GM23338 (cell line): ENCODE measurements around the gene NAA16. TPM values are rescaled to one million over a fixed set of nuclear protein-coding genes. Genes with fewer than 3 reads are reported as not detected.

Source experiments
- ATAC-seq: fragments of 200-7000 bp; cut with Tn5 transposase; 3 replicates; pipeline ENCODE4 v1.9.1; 2020
- DNase-seq: peaks from one replicate; pipeline ENCODE4 v3.0.0-alpha.2; 2015; ENCODE audit warnings: low spot score
- H2AFZ ChIP-seq: fragments of 200-600 bp; sonication (generic); 2 replicates; pipeline ENCODE4 v1.8.0; 2016; ENCODE audit warnings: antibody characterized with exemption, mild to moderate bottlenecking, moderate library complexity
- H3F3A ChIP-seq: fragments of 200-600 bp; sonication (generic); replicated peaks from 2 replicates; pipeline ENCODE4 v1.8.0; 2017; ENCODE audit warnings: antibody characterized with exemption, mixed run types, low read depth
- H3K27ac ChIP-seq: fragments of 200-600 bp; sonication (generic); 2 replicates; pipeline ENCODE4 v1.6.1; 2016; ENCODE audit warnings: low read depth
- H3K27me3 ChIP-seq: fragments of 200-600 bp; sonication (generic); 2 replicates; pipeline ENCODE4 v1.8.0; 2016; ENCODE audit warnings: mild to moderate bottlenecking, mixed run types, moderate library complexity; ENCODE audit not compliant: insufficient read depth
- H3K36me3 ChIP-seq: fragments of 200-600 bp; sonication (generic); 2 replicates; pipeline ENCODE4 v1.8.0; 2016; ENCODE audit warnings: mild to moderate bottlenecking; ENCODE audit not compliant: insufficient read depth
- H3K4me1 ChIP-seq: fragments of 200-600 bp; sonication (generic); 2 replicates; pipeline ENCODE4 v1.8.0; 2016; ENCODE audit warnings: mild to moderate bottlenecking, moderate library complexity; ENCODE audit not compliant: insufficient read depth
- H3K4me2 ChIP-seq: fragments of 200-600 bp; sonication (generic); 2 replicates; pipeline ENCODE4 v1.7.1; 2017; ENCODE audit warnings: mixed run types
- H3K4me3 ChIP-seq: fragments of 200-600 bp; sonication (generic); 2 replicates; pipeline ENCODE4 v1.6.1; 2016; ENCODE audit warnings: mixed run types
- H3K79me2 ChIP-seq: fragments of 200-600 bp; sonication (generic); replicated peaks from 2 replicates; pipeline ENCODE4 v1.8.0; 2017; ENCODE audit warnings: mild to moderate bottlenecking; ENCODE audit not compliant: insufficient read depth
- H3K9me2 ChIP-seq: fragments of 200-600 bp; sonication (generic); 2 replicates; pipeline ENCODE4 v1.8.0; 2017; ENCODE audit not compliant: insufficient read depth
- H4K20me1 ChIP-seq: fragments of 200-600 bp; sonication (generic); replicated peaks from 2 replicates; pipeline ENCODE4 v1.8.0; 2017; ENCODE audit warnings: mild to moderate bottlenecking; ENCODE audit not compliant: insufficient read depth
- H3K27ac Mint-ChIP-seq: 2 replicates; pipeline ENCODE4 v1.8.0; 2020; ENCODE audit warnings: inconsistent platforms, mild to moderate bottlenecking, moderate library complexity, mixed read lengths
- H3K27me3 Mint-ChIP-seq: 3 replicates; pipeline ENCODE4 v1.8.0; 2022; ENCODE audit warnings: low read depth, mild to moderate bottlenecking, moderate library complexity, mixed read lengths, inconsistent platforms; ENCODE audit not compliant: insufficient read depth, poor library complexity
- H3K36me3 Mint-ChIP-seq: 3 replicates; pipeline ENCODE4 v1.8.0; 2021; ENCODE audit warnings: low read depth, mild to moderate bottlenecking, inconsistent platforms, moderate library complexity, mixed read lengths
- H3K4me1 Mint-ChIP-seq: 3 replicates; pipeline ENCODE4 v1.8.0; 2020; ENCODE audit warnings: mild to moderate bottlenecking, inconsistent platforms, mixed read lengths
- H3K4me3 Mint-ChIP-seq: 3 replicates; pipeline ENCODE4 v1.8.0; 2021; ENCODE audit warnings: moderate library complexity, mild to moderate bottlenecking, inconsistent platforms, mixed read lengths
- H3K9me3 Mint-ChIP-seq: 3 replicates; pipeline ENCODE4 v1.8.0; 2020; ENCODE audit warnings: moderate library complexity, mild to moderate bottlenecking, inconsistent platforms, mixed read lengths
- CREB1 ChIP-seq: fragments of 250-450 bp; sonication (Bioruptor Pico); IDR thresholded peaks from 2 replicates; pipeline ENCODE4 v1.5.0; 2020; ENCODE audit warnings: low read depth, mild to moderate bottlenecking, moderate library complexity
- CTCF ChIP-seq, 2 experiments: fragments of 200-600 bp in 1 of 2; sonication (generic) in 1 of 2; conservative IDR thresholded peaks; 2 replicates each; pipeline versions ENCODE4 v1.5.1 to v1.6.1; 2016 to 2017; ENCODE audit warnings: antibody characterized with exemption in 2 of 2, low read depth in 2 of 2, mild to moderate bottlenecking in 2 of 2, moderate library complexity in 1 of 2
- ETS1 ChIP-seq: IDR thresholded peaks from 2 replicates; pipeline ENCODE4 v1.6.1; 2016; ENCODE audit warnings: antibody characterized with exemption
- EZH2 ChIP-seq: fragments of 200-600 bp; sonication (generic); IDR thresholded peaks from one replicate; pipeline ENCODE4 v1.8.0; 2017; ENCODE audit warnings: antibody characterized with exemption, mild to moderate bottlenecking, low read depth; ENCODE audit not compliant: unreplicated experiment
- EZH2phosphoT487 ChIP-seq: fragments of 200-600 bp; sonication (generic); IDR thresholded peaks from one replicate; pipeline ENCODE4 v1.8.1; 2018; ENCODE audit warnings: antibody characterized with exemption; ENCODE audit not compliant: unreplicated experiment
- JUNB ChIP-seq: IDR thresholded peaks from one replicate; pipeline ENCODE4 v1.6.1; 2016; ENCODE audit warnings: antibody characterized with exemption; ENCODE audit not compliant: unreplicated experiment
- NANOG ChIP-seq: IDR thresholded peaks from 2 replicates; pipeline ENCODE4 v1.6.1; 2016; ENCODE audit warnings: antibody characterized with exemption, borderline replicate concordance
- POLR2AphosphoS5 ChIP-seq: IDR thresholded peaks from 2 replicates; pipeline ENCODE4 v1.6.1; 2016; ENCODE audit warnings: antibody characterized with exemption, low read depth
- REST ChIP-seq: IDR thresholded peaks from one replicate; pipeline ENCODE4 v1.6.1; 2018; ENCODE audit warnings: antibody characterized with exemption; ENCODE audit not compliant: unreplicated experiment
- STAT1 ChIP-seq: IDR thresholded peaks from one replicate; pipeline ENCODE4 v1.6.1; 2016; ENCODE audit warnings: antibody characterized with exemption; ENCODE audit not compliant: unreplicated experiment
- ZNF114 ChIP-seq: fragments of 250-450 bp; sonication (Bioruptor Pico); IDR thresholded peaks from 2 replicates; pipeline ENCODE4 v1.5.0; 2020; ENCODE audit warnings: mild to moderate bottlenecking, moderate library complexity
- ZNF331 ChIP-seq: fragments of 250-450 bp; sonication (Bioruptor Pico); IDR thresholded peaks from 2 replicates; pipeline ENCODE4 v1.5.0; 2020; ENCODE audit warnings: low read depth, mild to moderate bottlenecking, moderate library complexity
- ZNF462 ChIP-seq: fragments of 250-450 bp; sonication (Bioruptor Pico); IDR thresholded peaks from 2 replicates; pipeline ENCODE4 v1.5.0; 2020; ENCODE audit warnings: mild to moderate bottlenecking, moderate library complexity
- polyA plus RNA-seq: library from polyadenylated mRNA; unstranded; fragments of >200 nt; fragmentation: Nextera tagmentation; extraction: Ambion mirVana; gene quantifications from 2 replicates; pipeline ENCODE4 v1.2.1, GENCODE V29; 2016
- total RNA-seq: library from RNA; depleted of rRNA; stranded (reverse); fragments of >200 nt; shearing (Covaris generic); gene quantifications from 2 replicates; pipeline ENCODE4 v1.2.3, GENCODE V29; 2014

Gene NAA16
- total and polyA plus RNA-seq, 2 experiments from 2014 or later, result 42.3 to 51.7 TPM

- TF ChIP-seq EZH2phosphoT487 (no peak), EZH2 (no peak), STAT1 (no peak), REST (no peak), POLR2AphosphoS5 (no peak), NANOG (no peak), ZNF331 (no peak), CREB1 (CRISPR knock-in tag) (no peak), ETS1 (no peak), ZNF462 (CRISPR knock-in tag) (no peak), CTCF (conservative IDR thresholded peaks at IDR 0.05; ENCODE audit: low read depth in 2 of 2) (no peak), ZNF114 (CRISPR knock-in tag) (no peak), JUNB (no peak)
- H3K9me3 Mint-ChIP-seq, result peaks cover 18% of the 10 kb centered on the region
- no peak for ATAC-seq
- peaks cover 2% of the 10 kb centered on the region; the same call in 1 of the 2 replicates for H3K9me2 ChIP-seq
- H3K36me3 Mint-ChIP-seq, result peaks cover 3% of the 10 kb centered on the region; the same call in 1 of the 3 replicates
- H3K27me3 ChIP-seq, result no peaks in the 10 kb centered on the region
- H3K36me3 ChIP-seq, result no peaks in the 10 kb centered on the region
- H2AFZ ChIP-seq, result no peak overlapping the region
- H3K27ac Mint-ChIP-seq, result no peak overlapping the region; the same call in 1 of the 2 replicates
- H4K20me1 ChIP-seq, result no peaks in the 10 kb centered on the region
- H3F3A ChIP-seq, result no peaks in the 10 kb centered on the region
- H3K4me1 Mint-ChIP-seq, result peaks cover 17% of the 10 kb centered on the region
- H3K4me1 ChIP-seq, result peaks cover 18% of the 10 kb centered on the region
- no peak for DNase-seq
- H3K4me3 Mint-ChIP-seq, result no peak overlapping the region
- H3K79me2 ChIP-seq, result no peaks in the 10 kb centered on the region
- no peak overlapping the region for H3K4me3 ChIP-seq
- H3K27ac ChIP-seq, result no peak overlapping the region
- H3K4me2 ChIP-seq, result no peak overlapping the region
- H3K27me3 Mint-ChIP-seq, result peaks cover 5% of the 10 kb centered on the region
Measured at GRCh38 chr13:41289463-41289881, 21.6 kb upstream of the NAA16 start.
